Measurements from ENCODE around the gene TRPM2.

Gene TRPM2

DNA sequence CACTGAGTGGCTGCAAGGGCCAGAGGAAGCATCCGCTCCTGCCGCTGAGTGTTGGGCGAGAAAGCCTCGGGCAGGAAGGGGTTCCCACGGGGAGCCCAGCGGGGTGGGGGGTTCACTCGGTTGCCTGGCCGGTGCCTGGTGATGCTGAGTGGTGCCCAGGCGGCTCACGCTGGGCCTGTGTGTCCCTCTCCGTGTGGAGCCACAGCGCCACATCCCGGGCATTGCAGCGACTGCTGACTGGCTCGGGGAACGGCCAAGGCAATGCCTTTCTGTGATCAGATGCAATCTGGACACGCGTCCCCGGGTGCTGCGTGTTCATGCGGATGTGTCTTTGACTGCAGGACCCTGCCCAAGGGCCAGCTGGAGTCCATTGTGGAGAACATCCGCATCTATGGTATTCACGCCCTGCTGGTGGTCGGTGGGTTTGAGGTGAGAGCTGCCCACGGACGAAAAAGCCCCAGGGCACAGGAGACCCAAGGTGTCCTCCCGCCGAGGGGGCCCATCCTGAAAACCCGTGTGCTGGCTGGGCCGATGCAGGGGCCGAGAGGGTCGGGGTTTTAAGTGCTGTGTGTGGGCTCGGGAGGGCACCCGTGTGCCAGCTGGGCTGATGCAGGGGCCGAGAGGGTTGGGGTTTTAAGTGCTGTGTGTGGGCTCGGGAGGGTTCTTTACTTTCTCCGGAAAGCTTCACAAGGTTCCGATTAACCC, 30.6 kb upstream of the TRPM2 start:
- TF ChIP-seq, protein P1, sequence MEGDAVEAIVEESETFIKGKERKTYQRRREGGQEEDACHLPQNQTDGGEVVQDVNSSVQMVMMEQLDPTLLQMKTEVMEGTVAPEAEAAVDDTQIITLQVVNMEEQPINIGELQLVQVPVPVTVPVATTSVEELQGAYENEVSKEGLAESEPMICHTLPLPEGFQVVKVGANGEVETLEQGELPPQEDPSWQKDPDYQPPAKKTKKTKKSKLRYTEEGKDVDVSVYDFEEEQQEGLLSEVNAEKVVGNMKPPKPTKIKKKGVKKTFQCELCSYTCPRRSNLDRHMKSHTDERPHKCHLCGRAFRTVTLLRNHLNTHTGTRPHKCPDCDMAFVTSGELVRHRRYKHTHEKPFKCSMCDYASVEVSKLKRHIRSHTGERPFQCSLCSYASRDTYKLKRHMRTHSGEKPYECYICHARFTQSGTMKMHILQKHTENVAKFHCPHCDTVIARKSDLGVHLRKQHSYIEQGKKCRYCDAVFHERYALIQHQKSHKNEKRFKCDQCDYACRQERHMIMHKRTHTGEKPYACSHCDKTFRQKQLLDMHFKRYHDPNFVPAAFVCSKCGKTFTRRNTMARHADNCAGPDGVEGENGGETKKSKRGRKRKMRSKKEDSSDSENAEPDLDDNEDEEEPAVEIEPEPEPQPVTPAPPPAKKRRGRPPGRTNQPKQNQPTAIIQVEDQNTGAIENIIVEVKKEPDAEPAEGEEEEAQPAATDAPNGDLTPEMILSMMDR (IDR thresholded peaks at IDR 0.05; ENCODE audit: borderline replicate concordance, insufficient read depth, low read depth, low read length) = no peak
- H3K4me3 ChIP-seq (ENCODE audit: low read depth, low read length) = no peak overlapping the region

DNA sequence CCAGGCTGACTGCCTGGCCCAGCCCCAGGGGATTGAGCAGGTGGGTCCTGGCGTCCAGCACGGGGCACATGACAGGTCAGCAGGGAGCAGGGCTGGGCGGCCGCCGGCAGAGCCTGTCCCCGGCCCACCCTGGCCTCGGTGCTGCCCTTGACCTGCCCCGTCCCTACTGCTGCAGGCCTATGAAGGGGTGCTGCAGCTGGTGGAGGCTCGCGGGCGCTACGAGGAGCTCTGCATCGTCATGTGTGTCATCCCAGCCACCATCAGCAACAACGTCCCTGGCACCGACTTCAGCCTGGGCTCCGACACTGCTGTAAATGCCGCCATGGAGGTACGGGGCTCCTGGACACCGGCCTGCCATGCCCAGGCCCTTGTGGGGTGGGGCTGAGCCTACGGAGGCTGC, 29.8 kb upstream of the TRPM2 start:
- no peak overlapping the region for H3K4me3 ChIP-seq (ENCODE audit: low read depth, low read length)
- TF ChIP-seq, protein P1 (IDR thresholded peaks at IDR 0.05; ENCODE audit: borderline replicate concordance, insufficient read depth, low read depth, low read length) = no peak

GRCh38 chr21:44324106-44324853, 29.1 kb upstream of the TRPM2 start:
- TF ChIP-seq, protein P1 (IDR thresholded peaks at IDR 0.05; ENCODE audit: borderline replicate concordance, insufficient read depth, low read depth, low read length) = no peak
- no peak overlapping the region for H3K4me3 ChIP-seq (ENCODE audit: low read depth, low read length)

GRCh38 chr21:44324854-44325107, 28.6 kb upstream of the TRPM2 start:
- H3K4me3 ChIP-seq (ENCODE audit: low read depth, low read length) = no peak overlapping the region
- TF ChIP-seq, protein P1 (IDR thresholded peaks at IDR 0.05; ENCODE audit: borderline replicate concordance, insufficient read depth, low read depth, low read length) = no peak

DNA sequence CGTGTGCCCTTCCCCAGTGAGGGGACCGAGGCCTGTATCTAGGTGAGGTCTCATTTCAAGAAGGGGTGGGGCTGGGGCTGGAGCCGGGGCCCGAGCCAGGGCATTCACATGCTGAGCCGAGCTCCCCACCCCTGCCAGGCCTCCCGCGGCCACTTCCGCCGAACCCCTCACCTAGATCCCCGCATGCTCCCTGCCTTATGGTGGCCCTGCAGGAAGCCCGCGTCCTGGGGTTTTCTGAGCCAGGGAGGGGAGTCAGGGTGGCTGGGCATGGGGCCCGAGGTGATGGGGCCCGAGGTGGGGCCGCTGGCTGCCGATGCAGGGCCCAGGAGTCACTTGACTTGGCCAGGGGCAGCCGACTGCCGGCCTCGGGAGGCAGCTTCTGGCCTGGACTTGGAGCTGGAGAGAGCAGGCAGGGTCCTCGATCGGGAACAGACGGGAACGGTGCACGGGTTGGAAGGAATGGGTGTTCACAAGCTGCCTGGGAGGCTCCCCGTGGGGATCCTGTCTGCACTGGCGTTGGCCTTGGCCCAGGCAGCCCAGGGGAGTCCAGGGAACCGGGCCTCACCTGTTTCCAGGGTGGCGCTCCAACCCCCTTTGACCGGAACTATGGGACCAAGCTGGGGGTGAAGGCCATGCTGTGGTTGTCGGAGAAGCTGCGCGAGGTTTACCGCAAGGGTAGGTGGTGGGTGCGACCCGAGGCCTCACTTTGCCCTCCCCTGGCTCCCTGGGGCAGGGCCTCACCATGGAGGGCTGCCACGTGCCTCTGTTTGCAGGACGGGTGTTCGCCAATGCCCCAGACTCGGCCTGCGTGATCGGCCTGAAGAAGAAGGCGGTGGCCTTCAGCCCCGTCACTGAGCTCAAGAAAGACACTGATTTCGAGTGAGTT, 27.8 kb upstream of the TRPM2 start:
- TF ChIP-seq, protein P1 (IDR thresholded peaks at IDR 0.05; ENCODE audit: borderline replicate concordance, insufficient read depth, low read depth, low read length) = no peak
- H3K4me3 ChIP-seq (ENCODE audit: low read depth, low read length) = no peak overlapping the region

- no peak overlapping the region for H3K4me3 ChIP-seq (ENCODE audit: low read depth, low read length)
- TF ChIP-seq, protein P1 (IDR thresholded peaks at IDR 0.05; ENCODE audit: borderline replicate concordance, insufficient read depth, low read depth, low read length) = no peak
These were observed 27.2 kb upstream of the TRPM2 start for GRCh38 chr21:44326272-44326647.

Measured in GM12875 (cell line).